SK-N-SH treated with all-trans-retinoic acid at 6 μM for 48 hours (cell line): ENCODE measurements around the gene MROH9.

Experiments
- ATAC-seq: fragments of 200-7000 bp; cut with Tn5 transposase; 3 replicates; pipeline ENCODE4 v1.9.1; 2020; ENCODE audit warnings: mild to moderate bottlenecking, moderate library complexity
- BACH2 ChIP-seq: fragments of 250-450 bp; sonication (Bioruptor Pico); IDR thresholded peaks from 2 replicates; pipeline ENCODE4 v1.9.0; 2021; ENCODE audit warnings: mild to moderate bottlenecking, borderline replicate concordance
- CSDC2 ChIP-seq: fragments of 250-450 bp; sonication (Bioruptor Pico); IDR thresholded peaks from 2 replicates; pipeline ENCODE4 v1.5.0; 2020; ENCODE audit warnings: mild to moderate bottlenecking, moderate library complexity
- ESRRG ChIP-seq: fragments of 250-450 bp; sonication (Bioruptor Pico); IDR thresholded peaks from 2 replicates; pipeline ENCODE4 v1.6.1; 2021; ENCODE audit warnings: mild to moderate bottlenecking
- GLIS3 ChIP-seq: fragments of 250-450 bp; sonication (Bioruptor Pico); IDR thresholded peaks from 2 replicates; pipeline ENCODE4 v1.5.0; 2020; ENCODE audit warnings: mild to moderate bottlenecking, moderate library complexity
- ISL1 ChIP-seq: fragments of 250-450 bp; sonication (Bioruptor Pico); IDR thresholded peaks from 2 replicates; pipeline ENCODE4 v2.1.2; 2022; ENCODE audit warnings: mild to moderate bottlenecking, moderate library complexity
- OSR1 ChIP-seq: fragments of 250-450 bp; sonication (Bioruptor Pico); IDR thresholded peaks from 2 replicates; pipeline ENCODE4 v1.8.0; 2022; ENCODE audit warnings: moderate library complexity, mild to moderate bottlenecking, inconsistent platforms
- PPARA ChIP-seq: fragments of 250-450 bp; sonication (Bioruptor Pico); IDR thresholded peaks from 2 replicates; pipeline ENCODE4 v1.5.0; 2020; ENCODE audit warnings: mild to moderate bottlenecking, borderline replicate concordance
- RARB ChIP-seq: fragments of 250-450 bp; sonication (Bioruptor Pico); IDR thresholded peaks from 2 replicates; pipeline ENCODE4 v1.8.0; 2021; ENCODE audit warnings: mild to moderate bottlenecking, moderate library complexity
- SNAI2 ChIP-seq: fragments of 250-450 bp; sonication (Bioruptor Pico); IDR thresholded peaks from 2 replicates; pipeline ENCODE4 v1.5.0; 2020; ENCODE audit warnings: mild to moderate bottlenecking, moderate library complexity
- TCF4 ChIP-seq: fragments of 250-450 bp; sonication (Bioruptor Pico); IDR thresholded peaks from 2 replicates; pipeline ENCODE4 v1.8.0; 2021; ENCODE audit warnings: mild to moderate bottlenecking, moderate library complexity, borderline replicate concordance
- TOX ChIP-seq: fragments of 250-450 bp; sonication (Bioruptor Pico); IDR thresholded peaks from 2 replicates; pipeline ENCODE4 v1.8.0; 2021; ENCODE audit warnings: mild to moderate bottlenecking, moderate library complexity, borderline replicate concordance
- ZFP3 ChIP-seq: fragments of 250-450 bp; sonication (Bioruptor Pico); IDR thresholded peaks from 2 replicates; pipeline ENCODE4 v1.5.0; 2020; ENCODE audit warnings: mild to moderate bottlenecking, moderate library complexity
- ZFP30 ChIP-seq: fragments of 450-650 bp; formaldehyde crosslinking; IDR thresholded peaks from 2 replicates; pipeline ENCODE4 v1.5.0; 2022; ENCODE audit warnings: mild to moderate bottlenecking, moderate library complexity
- ZNF565 ChIP-seq: fragments of 450-650 bp; formaldehyde crosslinking; conservative IDR thresholded peaks from 2 replicates; pipeline ENCODE4 v1.5.0; 2020; ENCODE audit warnings: low read depth, mild to moderate bottlenecking, moderate library complexity
- ZNF70 ChIP-seq: fragments of 450-650 bp; formaldehyde crosslinking; IDR thresholded peaks from 2 replicates; pipeline ENCODE4 v1.5.0; 2020; ENCODE audit warnings: mild to moderate bottlenecking, moderate library complexity
- ZNF8 ChIP-seq: fragments of 450-650 bp; formaldehyde crosslinking; IDR thresholded peaks from 2 replicates; pipeline ENCODE4 v1.5.0; 2020; ENCODE audit warnings: mild to moderate bottlenecking, moderate library complexity
- TF ChIP-seq, protein P1 (sequence below): fragments of 250-450 bp; sonication (Bioruptor Pico); IDR thresholded peaks from 2 replicates; pipeline ENCODE4 v1.5.0; 2020; ENCODE audit warnings: mild to moderate bottlenecking, moderate library complexity
- TF ChIP-seq, protein P2 (sequence below): fragments of 250-450 bp; sonication (Bioruptor Pico); IDR thresholded peaks from 2 replicates; pipeline ENCODE4 v1.5.1; 2020; ENCODE audit warnings: low read depth, mild to moderate bottlenecking, moderate library complexity
- TF ChIP-seq, protein P3 (sequence below): fragments of 250-450 bp; sonication (Bioruptor Pico); IDR thresholded peaks from 2 replicates; pipeline ENCODE4 v1.8.0; 2021; ENCODE audit warnings: low read depth, mild to moderate bottlenecking, moderate library complexity, borderline replicate concordance
- TF ChIP-seq, protein P4 (sequence below): fragments of 250-450 bp; sonication (Bioruptor Pico); IDR thresholded peaks from 2 replicates; pipeline ENCODE4 v1.5.1; 2021; ENCODE audit warnings: mild to moderate bottlenecking, moderate library complexity

MROH9 gene

DNA sequence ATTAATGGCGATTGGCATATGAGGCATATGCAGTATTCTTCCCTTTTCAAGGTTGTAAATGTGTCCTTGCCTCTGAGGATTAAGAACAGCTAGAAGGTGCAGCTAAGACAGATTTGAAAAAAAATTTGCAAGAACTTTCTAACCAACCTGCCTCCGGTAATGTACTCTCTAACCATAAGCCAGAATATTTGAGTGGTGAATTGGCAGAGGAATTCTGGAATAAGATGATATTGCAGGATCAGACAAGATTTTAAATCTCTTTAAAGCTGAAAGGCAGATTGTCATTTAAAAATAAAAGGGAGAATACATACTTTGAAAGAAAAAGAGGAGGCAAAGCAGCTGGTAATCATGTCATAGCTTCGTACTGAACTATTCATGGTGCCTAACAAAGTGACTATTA is 29.2 kb downstream of the MROH9 start:
- no peak for TF ChIP-seq RARB (CRISPR knock-in tag)
- TF ChIP-seq TCF4 (CRISPR knock-in tag) = no peak
- no peak for TF ChIP-seq BACH2 (CRISPR knock-in tag)
- TF ChIP-seq ZNF70 = no peak
- TF ChIP-seq, protein P1, sequence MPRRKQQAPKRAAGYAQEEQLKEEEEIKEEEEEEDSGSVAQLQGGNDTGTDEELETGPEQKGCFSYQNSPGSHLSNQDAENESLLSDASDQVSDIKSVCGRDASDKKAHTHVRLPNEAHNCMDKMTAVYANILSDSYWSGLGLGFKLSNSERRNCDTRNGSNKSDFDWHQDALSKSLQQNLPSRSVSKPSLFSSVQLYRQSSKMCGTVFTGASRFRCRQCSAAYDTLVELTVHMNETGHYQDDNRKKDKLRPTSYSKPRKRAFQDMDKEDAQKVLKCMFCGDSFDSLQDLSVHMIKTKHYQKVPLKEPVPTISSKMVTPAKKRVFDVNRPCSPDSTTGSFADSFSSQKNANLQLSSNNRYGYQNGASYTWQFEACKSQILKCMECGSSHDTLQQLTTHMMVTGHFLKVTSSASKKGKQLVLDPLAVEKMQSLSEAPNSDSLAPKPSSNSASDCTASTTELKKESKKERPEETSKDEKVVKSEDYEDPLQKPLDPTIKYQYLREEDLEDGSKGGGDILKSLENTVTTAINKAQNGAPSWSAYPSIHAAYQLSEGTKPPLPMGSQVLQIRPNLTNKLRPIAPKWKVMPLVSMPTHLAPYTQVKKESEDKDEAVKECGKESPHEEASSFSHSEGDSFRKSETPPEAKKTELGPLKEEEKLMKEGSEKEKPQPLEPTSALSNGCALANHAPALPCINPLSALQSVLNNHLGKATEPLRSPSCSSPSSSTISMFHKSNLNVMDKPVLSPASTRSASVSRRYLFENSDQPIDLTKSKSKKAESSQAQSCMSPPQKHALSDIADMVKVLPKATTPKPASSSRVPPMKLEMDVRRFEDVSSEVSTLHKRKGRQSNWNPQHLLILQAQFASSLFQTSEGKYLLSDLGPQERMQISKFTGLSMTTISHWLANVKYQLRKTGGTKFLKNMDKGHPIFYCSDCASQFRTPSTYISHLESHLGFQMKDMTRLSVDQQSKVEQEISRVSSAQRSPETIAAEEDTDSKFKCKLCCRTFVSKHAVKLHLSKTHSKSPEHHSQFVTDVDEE (CRISPR knock-in tag) = no peak
- no peak for TF ChIP-seq OSR1 (CRISPR knock-in tag)
- TF ChIP-seq, protein P2, sequence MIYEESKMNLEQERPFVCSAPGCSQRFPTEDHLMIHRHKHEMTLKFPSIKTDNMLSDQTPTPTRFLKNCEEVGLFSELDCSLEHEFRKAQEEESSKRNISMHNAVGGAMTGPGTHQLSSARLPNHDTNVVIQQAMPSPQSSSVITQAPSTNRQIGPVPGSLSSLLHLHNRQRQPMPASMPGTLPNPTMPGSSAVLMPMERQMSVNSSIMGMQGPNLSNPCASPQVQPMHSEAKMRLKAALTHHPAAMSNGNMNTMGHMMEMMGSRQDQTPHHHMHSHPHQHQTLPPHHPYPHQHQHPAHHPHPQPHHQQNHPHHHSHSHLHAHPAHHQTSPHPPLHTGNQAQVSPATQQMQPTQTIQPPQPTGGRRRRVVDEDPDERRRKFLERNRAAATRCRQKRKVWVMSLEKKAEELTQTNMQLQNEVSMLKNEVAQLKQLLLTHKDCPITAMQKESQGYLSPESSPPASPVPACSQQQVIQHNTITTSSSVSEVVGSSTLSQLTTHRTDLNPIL (CRISPR knock-in tag) = no peak
- no peak for TF ChIP-seq TOX
- TF ChIP-seq ZFP3 = no peak
- TF ChIP-seq, protein P3, sequence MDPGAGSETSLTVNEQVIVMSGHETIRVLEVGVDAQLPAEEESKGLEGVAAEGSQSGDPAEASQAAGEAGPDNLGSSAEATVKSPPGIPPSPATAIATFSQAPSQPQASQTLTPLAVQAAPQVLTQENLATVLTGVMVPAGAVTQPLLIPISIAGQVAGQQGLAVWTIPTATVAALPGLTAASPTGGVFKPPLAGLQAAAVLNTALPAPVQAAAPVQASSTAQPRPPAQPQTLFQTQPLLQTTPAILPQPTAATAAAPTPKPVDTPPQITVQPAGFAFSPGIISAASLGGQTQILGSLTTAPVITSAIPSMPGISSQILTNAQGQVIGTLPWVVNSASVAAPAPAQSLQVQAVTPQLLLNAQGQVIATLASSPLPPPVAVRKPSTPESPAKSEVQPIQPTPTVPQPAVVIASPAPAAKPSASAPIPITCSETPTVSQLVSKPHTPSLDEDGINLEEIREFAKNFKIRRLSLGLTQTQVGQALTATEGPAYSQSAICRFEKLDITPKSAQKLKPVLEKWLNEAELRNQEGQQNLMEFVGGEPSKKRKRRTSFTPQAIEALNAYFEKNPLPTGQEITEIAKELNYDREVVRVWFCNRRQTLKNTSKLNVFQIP = no peak
- no peak for TF ChIP-seq ZNF565
- TF ChIP-seq, all 23 proteins: peak for 0
- no peak for ATAC-seq

DNA sequence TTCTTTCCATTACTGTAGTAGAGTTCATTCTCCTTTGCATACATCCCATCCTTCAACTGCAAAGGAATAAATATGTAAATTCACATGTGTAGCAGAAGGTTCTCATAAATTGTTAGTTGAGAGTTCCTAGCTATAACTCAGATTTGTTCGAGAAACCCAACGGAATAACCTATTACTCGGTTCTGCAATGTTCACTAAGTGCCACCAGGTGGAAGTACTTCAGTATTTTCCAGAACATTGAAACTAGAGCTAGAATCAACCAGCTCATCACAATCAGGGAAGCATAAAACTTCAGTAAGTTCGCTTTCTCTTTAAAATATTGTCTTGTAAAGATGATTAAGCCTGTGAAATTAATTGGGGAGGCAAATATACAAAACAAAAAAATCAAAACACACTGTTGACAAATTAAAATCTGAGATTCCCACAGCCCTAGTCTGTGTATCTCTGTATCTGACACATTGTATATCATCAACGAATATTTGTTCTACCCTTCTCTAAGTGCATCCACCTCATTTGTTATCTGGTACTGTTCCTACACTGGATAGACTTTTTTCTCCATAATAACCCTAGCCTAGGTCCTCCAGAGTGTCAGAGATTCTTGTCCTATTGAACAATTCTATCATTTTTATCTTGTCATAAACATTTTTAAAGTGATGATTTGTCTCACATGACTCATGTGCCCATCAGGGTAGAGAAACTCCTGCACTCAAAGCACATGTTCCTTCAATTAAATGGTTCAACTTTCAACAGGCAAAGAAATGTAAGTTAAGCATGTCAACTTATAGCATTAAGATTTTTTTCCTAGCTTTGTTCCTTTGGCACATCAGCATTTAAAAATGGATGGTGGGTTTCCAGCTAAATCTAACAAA is 31.9 kb downstream of the MROH9 start:
- ATAC-seq = peak; percentile 98
- TF ChIP-seq, protein P4, sequence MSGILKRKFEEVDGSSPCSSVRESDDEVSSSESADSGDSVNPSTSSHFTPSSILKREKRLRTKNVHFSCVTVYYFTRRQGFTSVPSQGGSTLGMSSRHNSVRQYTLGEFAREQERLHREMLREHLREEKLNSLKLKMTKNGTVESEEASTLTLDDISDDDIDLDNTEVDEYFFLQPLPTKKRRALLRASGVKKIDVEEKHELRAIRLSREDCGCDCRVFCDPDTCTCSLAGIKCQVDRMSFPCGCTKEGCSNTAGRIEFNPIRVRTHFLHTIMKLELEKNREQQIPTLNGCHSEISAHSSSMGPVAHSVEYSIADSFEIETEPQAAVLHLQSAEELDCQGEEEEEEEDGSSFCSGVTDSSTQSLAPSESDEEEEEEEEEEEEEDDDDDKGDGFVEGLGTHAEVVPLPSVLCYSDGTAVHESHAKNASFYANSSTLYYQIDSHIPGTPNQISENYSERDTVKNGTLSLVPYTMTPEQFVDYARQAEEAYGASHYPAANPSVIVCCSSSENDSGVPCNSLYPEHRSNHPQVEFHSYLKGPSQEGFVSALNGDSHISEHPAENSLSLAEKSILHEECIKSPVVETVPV (CRISPR knock-in tag) = no peak
- TF ChIP-seq ZNF70 (no peak), ESRRG (CRISPR knock-in tag) (no peak), ISL1 (no peak), ZNF8 (CRISPR knock-in tag) (no peak), SNAI2 (CRISPR knock-in tag) (no peak), PPARA (CRISPR knock-in tag) (no peak), RARB (CRISPR knock-in tag) (no peak), ZFP3 (no peak), CSDC2 (CRISPR knock-in tag) (no peak)
- TF ChIP-seq, protein P2 (CRISPR knock-in tag) = no peak

DNA sequence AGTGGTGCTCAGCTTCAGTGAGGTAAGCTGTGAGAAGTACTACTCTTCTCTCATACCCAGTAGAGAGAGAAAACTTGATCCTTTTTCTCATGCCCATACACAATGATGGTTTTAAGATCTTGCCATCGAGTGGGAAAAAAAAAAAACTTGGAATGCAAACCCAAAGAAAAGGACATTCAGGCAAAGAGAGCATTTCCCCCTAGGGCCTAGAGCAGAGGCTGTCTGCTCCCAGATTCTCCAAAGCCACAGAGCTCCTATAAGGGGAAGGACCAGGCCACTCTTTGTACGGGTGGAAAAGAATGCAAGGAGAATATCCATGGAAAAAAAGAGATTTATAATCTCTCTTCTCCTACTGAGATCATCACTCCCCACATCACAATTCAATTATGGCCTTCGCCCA is 34.9 kb downstream of the MROH9 start:
- TF ChIP-seq SNAI2 (CRISPR knock-in tag) = no peak
- no peak for TF ChIP-seq ZFP30 (CRISPR knock-in tag)
- no peak for TF ChIP-seq ZFP3
- TF ChIP-seq, protein P1 (CRISPR knock-in tag) = no peak
- TF ChIP-seq GLIS3 = no peak
- TF ChIP-seq, protein P2 (CRISPR knock-in tag) = no peak
- TF ChIP-seq PPARA (CRISPR knock-in tag) = no peak
- ATAC-seq = no peak
